WERI-Rb-1 (cell line): Measurements from ENCODE around the gene YBEY.

Experiments used
- DNase-seq: peaks from one replicate; pipeline ENCODE4 v3.0.0-alpha.2; 2020
- H3K27ac ChIP-seq: fragments of 250-450 bp; sonication (Bioruptor Pico); 2 replicates; pipeline ENCODE4 v1.5.1; 2020; ENCODE audit warnings: mild to moderate bottlenecking, moderate library complexity
- H3K27me3 ChIP-seq: fragments of 250-450 bp; sonication (Bioruptor Pico); 2 replicates; pipeline ENCODE4 v1.5.1; 2021; ENCODE audit warnings: mild to moderate bottlenecking, low read depth, moderate library complexity; ENCODE audit not compliant: insufficient read depth, severe bottlenecking
- H3K36me3 ChIP-seq: fragments of 250-450 bp; sonication (Bioruptor Pico); 2 replicates; pipeline ENCODE4 v1.5.1; 2020; ENCODE audit warnings: mild to moderate bottlenecking, moderate library complexity
- H3K4me3 ChIP-seq: 2 replicates; pipeline ENCODE4 v1.5.1; 2011; ENCODE audit warnings: low read depth, mild to moderate bottlenecking, control low read depth, low read length
- H3K9me3 ChIP-seq: fragments of 250-450 bp; sonication (Bioruptor Pico); 2 replicates; pipeline ENCODE4 v1.5.1; 2021; ENCODE audit warnings: mild to moderate bottlenecking, moderate library complexity; ENCODE audit not compliant: severe bottlenecking
- TF ChIP-seq, protein P1 (sequence below): IDR thresholded peaks from 2 replicates; pipeline ENCODE4 v1.5.1; 2011; ENCODE audit warnings: low read depth, mild to moderate bottlenecking, control low read depth, inconsistent platforms, low read length

Gene YBEY

GRCh38 chr21:46326110-46326703 lies 40.1 kb downstream of the YBEY start:
- H3K4me3 ChIP-seq: peak overlapping the region; percentile 71; the same call in 1 of the 2 replicates
- TF ChIP-seq, protein P1, sequence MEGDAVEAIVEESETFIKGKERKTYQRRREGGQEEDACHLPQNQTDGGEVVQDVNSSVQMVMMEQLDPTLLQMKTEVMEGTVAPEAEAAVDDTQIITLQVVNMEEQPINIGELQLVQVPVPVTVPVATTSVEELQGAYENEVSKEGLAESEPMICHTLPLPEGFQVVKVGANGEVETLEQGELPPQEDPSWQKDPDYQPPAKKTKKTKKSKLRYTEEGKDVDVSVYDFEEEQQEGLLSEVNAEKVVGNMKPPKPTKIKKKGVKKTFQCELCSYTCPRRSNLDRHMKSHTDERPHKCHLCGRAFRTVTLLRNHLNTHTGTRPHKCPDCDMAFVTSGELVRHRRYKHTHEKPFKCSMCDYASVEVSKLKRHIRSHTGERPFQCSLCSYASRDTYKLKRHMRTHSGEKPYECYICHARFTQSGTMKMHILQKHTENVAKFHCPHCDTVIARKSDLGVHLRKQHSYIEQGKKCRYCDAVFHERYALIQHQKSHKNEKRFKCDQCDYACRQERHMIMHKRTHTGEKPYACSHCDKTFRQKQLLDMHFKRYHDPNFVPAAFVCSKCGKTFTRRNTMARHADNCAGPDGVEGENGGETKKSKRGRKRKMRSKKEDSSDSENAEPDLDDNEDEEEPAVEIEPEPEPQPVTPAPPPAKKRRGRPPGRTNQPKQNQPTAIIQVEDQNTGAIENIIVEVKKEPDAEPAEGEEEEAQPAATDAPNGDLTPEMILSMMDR: peak; percentile 44; the same call in 1 of the 2 replicates
- H3K27me3 ChIP-seq: no peaks in the 10 kb centered on the region
- peak; percentile 40 for DNase-seq
- H3K9me3 ChIP-seq: peaks cover 15% of the 10 kb centered on the region
- peaks cover 76% of the 10 kb centered on the region for H3K36me3 ChIP-seq
- peak overlapping the region; percentile 100 for H3K27ac ChIP-seq

DNA sequence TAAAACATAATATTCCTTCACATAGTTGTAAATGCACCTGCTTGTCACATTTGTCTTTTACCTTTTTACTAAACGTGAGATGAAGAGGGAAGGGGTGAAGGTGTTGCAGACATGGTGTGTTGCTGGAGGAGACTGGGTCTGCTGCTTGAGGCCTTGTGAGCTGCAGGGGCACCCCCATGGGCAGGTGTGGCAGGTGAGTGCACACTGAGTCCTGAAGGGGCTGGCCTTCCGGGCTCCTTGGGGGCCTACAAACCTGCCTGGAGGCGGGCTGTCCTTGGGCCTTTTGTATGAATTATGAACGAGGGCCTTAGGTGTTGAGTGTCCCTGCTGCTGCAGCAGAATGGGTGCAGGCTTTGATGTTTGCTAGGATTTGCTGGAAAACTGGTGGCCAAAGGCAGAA lies 41.6 kb downstream of the YBEY start:
- Histone ChIP-seq H3K4me3 (no peak overlapping the region), H3K36me3 (peaks cover 77% of the 10 kb centered on the region), H3K27me3 (no peaks in the 10 kb centered on the region), H3K9me3 (peaks cover 7% of the 10 kb centered on the region), H3K27ac (no peak overlapping the region)
- no peak for DNase-seq
- TF ChIP-seq, protein P1: no peak

GRCh38 chr21:46328151-46328550 lies 42.0 kb downstream of the YBEY start:
- no peak overlapping the region for H3K4me3 ChIP-seq
- H3K9me3 ChIP-seq: peaks cover 3% of the 10 kb centered on the region
- H3K27me3 ChIP-seq: no peaks in the 10 kb centered on the region
- TF ChIP-seq, protein P1: no peak
- DNase-seq: no peak
- peaks cover 77% of the 10 kb centered on the region for H3K36me3 ChIP-seq
- no peak overlapping the region for H3K27ac ChIP-seq

GRCh38 chr21:46329796-46330195 lies 43.7 kb downstream of the YBEY start:
- Histone ChIP-seq H3K9me3 (no peaks in the 10 kb centered on the region), H3K4me3 (no peak overlapping the region), H3K27ac (no peak overlapping the region), H3K36me3 (peaks cover 80% of the 10 kb centered on the region), H3K27me3 (no peaks in the 10 kb centered on the region)
- DNase-seq: no peak
- TF ChIP-seq, protein P1: no peak

DNA sequence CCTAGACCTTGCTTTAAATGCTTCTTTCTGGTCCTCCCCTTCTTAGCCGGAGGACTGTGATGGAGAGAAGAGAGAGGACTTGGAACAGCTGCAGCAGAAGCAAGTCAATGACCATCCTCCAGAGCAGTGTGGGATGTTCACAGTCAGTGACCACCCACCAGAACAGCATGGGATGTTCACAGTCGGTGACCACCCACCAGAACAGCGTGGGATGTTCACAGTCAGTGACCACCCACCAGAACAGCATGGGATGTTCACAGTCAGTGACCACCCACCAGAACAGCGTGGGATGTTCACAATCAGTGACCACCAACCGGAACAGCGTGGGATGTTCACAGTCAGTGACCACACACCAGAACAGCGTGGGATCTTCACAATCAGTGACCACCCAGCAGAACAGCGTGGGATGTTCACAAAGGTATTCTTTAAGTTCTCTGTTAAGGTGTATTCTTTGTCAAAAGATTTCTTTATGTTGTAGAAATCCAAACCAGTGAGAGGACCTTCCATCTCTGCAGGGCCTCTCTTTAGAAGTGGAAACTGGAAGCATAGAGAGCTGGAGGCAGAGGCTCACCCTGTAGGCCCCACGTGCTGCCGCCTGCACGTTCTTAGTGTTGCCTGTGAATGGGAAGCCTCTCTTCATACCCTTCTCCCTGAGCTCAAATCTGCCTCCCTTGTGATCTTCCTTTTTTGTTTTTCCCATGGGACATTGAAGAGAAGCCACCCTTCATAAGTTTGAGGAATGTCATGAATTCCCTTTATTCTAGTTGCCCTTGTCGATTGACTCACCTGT lies 48.4 kb downstream of the YBEY start:
- TF ChIP-seq, protein P1: no peak
- H3K27ac ChIP-seq: no peak overlapping the region
- peaks cover 93% of the 10 kb centered on the region for H3K36me3 ChIP-seq
- no peak for DNase-seq
- H3K4me3 ChIP-seq: no peak overlapping the region
- no peaks in the 10 kb centered on the region for H3K27me3 ChIP-seq
- no peaks in the 10 kb centered on the region for H3K9me3 ChIP-seq
